HG03159 (cell line): ENCODE results near the gene IMMP2L.

ENCODE experiments used
- ATAC-seq: cut with Tn5 transposase; IDR thresholded peaks from one replicate; pipeline ENCODE4 v1.9.1; 2021; ENCODE audit warnings: mild to moderate bottlenecking, moderate library complexity; ENCODE audit not compliant: unreplicated experiment

Gene IMMP2L

DNA sequence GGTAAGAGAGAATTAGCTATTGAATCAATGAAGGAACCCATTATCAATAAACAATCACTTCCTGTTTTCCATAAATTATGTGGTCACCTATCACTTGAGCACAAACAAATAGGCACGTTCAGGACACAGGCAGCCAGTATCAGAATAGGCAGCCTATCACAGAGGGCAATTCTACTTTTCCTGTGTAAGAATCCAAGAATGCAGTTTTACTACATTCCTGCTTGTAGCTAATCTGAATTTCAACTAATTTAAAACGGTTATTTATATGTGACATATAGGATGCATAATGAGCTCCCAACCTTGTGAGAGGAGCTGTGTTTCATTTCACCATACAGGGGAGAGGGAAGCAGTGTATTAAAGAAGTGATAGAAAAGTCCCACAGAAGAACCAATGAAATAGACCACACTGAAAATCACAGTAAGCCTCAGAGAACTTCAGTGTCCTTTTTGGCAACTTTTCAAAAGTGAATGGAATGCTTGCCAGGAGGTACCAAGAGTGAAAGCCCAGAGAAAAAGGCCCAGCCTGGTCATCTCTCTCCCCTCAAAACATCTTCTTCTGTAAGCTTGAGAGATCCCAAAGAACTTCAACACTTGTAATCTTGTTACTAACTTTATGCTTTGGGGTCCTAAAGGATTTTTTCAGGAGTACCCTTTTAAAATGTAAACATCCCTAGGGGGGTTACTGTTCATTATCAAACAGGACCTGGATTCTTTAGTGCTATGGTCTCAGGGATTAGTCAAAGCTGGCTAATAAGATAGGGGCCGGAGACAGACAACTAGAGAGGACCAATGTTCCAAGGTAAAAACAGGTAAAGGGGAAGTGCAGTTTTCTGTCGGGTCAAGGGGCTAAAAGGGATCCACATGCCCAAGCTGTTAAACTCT is 1.3 kb downstream of the IMMP2L start:
- no peak for ATAC-seq

DNA sequence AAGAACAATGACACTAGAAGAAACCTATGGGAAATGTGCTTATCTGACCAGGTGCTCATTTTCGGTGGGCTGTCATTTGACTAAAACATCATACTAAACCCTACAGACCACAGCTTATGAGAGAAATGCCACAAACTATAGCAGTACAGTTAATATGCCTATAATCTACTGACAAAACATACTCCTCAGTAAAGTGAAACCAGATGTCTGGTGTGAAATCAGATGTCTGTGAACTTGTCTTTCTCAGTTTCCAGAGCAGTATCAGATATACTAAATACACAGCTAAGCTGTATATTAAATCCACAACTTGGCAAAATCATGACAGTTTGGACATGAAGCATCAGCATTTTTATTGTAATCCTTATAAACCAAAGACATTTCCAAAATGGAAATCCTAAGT is 3.3 kb downstream of the IMMP2L start:
- ATAC-seq, result peak; percentile 66

DNA sequence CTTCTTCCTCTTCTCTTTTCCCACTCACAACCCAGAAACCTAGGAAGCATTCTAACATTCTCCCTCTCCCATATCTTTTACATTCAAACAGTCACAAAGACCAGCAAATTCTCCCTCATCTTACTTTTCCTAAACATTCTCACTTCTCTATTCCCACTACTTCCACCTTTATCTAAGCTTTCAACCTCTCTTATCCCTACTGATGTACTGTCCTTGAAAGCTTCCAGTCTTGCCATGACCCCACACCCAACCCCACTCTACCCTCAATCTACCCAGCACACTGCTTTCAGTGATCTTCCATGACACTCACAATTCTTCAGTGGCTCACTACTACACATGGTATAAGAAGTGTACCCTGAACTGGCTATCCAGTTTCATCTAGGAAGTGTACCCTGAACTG is 5.3 kb downstream of the IMMP2L start:
- no peak for ATAC-seq

DNA sequence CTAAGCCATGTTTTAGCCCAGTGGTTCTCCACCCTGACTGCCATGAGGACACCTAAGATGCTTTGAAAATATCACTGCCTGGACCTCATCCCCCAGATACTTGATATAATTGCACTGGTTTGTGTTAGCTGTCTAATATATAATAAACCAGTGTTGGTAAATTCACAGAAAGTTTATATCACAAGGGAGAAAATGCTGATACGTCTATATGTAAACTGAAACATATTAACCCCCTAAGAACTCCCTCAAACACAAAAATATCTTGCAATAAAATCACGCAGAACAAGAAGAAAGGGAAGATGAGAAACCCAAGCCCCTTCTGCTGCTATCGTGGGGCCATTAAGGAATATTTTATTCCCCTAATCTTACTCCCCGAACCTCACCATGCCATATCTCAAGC is 8.2 kb downstream of the IMMP2L start:
- no peak for ATAC-seq

DNA sequence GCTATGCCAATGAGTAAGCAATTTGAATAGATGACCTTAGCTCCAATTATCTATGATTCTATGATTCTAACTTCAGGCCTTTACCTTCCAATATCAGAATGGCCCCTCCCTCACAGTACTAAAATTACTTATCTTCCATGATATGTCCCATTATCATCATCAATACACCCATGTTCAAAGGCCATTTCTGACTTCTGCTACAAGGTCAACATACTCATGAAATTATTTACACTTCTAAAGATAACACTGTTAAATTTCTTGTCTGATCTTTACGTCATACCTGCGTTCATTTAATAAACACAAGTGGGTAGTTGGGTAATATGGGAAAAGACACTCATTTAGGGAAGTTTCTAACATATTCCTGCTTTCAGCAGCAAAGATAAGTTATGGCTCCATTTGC is 21.2 kb downstream of the IMMP2L start:
- no peak for ATAC-seq

DNA sequence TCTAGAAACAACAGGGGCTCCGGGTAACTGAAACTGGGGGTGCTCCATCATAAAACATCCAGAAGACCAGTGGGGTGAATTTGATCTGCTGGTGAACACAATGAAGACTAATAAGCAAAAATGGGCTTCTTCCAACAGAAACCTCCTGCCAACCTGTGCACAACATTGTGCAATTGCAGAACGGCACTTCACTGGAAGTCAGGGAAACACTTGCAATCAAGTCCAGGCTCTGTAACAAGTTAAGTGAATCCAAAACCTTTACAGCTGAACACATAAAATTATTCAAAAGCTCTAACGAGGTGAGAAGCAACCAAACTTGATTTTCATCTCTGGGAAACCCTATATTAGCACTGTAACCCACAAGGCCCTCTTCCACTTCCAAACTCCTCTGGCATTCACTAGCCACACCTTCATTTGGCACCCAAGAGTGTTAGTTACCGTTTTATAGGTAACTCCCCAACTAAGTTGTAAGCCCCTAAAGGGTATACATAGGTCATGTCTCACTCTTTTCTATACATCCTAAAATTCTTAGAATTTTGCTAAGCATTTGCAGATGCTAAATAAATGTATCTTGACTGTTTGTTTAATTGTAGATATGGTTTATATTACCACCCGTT is 22.0 kb downstream of the IMMP2L start:
- no peak for ATAC-seq

DNA sequence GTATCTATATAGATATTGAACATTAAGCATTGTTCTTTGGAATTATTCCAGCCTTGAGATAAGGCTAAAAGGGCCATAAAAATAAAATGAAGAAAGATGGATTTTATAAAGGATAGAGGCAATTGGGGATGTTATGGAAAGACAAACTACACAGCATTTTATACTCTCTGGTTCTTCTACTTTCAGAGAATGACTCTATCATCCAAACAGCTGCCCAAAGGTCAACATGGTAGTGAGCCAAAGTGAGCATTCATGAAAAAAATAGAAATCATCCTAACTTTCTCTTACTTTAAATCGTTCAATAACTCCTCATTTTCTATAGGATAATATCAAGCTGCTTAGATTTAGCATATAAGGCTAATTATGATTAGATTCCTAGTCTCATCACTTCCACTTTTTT is 25.2 kb downstream of the IMMP2L start:
- no peak for ATAC-seq

DNA sequence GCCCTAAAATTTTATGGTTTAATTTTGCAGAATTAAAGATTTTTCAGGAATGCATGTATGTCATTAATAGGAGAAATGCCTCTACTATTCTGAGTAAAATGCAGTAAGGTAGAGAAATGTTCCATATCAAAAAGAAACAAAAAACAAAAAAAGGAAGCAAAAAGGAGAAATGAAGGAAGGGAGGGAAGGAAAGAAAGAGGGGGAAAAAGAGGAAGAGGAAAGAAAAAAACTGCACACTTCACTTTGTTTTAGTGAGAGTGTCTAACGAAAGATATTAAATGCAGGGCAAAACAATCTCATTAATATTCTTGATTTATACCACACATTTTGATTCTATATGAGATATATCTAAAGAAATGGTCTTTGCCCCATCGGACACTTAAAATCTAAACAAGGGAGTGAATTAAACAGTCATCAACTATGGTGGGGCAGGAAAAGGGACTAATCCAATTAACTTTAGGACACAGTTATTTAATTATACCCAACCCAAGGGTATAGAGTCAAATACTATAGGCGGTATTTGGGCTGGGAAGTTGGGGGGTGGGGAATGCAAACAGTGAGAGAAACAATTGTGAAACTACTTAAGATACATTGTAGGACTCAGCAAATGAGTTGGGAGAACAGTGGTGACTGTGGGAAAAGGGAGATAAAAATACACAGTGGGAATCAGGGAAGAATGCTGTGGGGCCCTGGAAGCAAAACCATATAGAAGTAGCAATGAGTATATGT is 27.0 kb downstream of the IMMP2L start:
- no peak for ATAC-seq

DNA sequence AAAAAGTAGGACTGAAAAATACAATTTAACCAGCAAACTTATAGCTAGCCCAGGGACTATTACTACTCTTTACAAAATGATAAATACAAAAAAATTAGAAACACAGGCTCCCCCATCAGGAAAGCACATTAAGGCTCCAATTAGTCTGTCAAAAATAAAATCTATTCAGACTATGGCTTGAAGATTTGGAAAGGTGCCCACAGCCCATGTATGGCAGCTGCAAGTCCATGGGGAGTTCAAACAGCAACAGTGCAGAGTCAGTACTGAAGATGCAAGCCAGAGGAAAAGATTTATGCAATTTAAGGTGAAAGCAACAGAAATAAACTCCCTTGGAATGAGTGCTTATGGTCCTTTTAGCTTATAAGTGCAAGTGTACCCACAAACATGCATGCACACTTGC is 29.7 kb downstream of the IMMP2L start:
- ATAC-seq, result no peak

DNA sequence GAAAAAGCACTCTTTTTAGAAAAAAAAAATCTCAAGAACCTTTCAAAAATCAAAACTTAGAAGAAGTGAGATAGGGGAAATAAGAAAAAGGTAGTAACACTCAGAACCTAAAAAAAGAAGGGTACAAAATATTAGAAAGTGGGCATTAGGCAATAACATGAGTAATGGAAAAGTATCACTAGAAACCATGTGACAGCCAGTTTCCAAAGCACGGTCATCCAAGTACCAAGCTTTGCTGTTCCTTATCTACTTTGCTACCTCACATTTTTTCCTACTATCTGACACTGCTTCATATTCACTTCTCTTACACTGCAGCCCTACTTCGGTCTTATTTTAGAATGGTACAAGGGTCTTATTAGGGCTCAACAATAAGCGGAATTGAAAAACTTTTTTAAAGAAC is 30.3 kb downstream of the IMMP2L start:
- no peak for ATAC-seq

DNA sequence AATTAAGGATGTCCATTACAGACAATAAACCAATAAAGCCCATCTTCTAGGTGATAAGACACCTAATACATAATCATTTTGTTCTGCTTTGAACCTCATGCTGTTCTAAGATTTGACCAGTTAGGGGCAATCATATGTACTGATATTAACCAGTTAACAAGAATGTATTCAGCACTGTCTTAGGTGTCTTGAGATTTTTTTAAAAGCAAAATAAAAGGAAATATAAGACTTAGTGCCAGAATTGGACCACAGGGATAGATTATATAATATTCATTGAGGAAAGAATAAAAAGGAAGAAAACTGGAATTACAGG is 32.0 kb downstream of the IMMP2L start:
- ATAC-seq, result no peak

DNA sequence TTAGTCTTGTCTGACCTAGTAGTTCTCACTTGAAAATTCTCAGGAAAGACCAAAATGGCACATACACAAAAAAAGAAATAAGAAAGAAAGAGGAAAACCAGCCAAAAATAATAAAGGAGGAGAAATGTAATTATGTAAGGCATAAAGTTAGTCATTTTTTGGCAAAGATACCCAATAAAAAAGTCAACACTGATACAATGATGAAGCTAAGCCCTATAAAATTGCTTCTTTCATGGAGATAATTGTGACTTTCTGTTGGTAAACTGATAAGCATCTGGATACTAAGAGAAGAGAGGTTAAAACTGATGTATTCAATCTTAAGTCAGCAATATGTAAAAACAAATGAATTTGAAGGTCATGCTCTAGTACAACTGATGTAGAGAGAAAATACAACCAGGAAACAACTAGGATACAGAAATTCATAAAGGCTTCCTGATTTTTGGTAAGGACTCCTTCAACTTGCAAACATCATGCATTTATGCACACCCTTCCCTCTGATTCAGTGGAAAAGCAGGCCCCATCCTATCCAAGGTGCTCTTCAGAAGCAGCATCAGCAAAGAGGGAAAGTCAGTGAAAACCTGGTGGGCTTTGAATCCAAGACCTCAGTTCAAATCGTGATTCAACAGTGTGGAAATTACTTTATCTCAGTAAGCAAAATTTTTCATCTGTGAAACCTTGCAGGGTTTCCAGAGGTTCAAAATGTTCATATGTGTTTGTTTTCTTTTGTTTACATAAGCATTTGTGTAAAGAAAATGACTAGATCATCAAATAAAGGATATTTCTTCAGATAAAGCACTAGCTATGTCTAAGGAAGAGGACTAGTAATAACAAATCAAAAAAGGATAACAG is 32.6 kb downstream of the IMMP2L start:
- ATAC-seq, result no peak

DNA sequence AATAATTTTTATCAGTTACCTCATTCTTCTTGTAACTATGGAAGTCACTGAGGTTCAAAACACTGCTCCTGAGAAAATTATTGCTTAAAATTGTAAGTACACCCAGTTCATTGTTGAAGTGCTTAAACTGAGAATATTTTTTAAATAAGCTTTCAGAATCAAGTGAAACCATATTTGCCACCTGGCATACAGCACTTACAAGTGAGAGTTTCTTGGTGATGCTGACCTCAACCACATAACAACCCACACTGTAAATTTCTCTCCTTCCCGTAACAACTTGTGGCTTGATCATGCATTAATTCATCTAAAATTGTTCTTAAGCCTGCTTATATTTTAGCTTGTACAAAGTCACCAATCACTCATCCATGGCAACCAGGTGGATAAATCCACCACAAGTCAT is 34.0 kb downstream of the IMMP2L start:
- peak; percentile 68 for ATAC-seq

DNA sequence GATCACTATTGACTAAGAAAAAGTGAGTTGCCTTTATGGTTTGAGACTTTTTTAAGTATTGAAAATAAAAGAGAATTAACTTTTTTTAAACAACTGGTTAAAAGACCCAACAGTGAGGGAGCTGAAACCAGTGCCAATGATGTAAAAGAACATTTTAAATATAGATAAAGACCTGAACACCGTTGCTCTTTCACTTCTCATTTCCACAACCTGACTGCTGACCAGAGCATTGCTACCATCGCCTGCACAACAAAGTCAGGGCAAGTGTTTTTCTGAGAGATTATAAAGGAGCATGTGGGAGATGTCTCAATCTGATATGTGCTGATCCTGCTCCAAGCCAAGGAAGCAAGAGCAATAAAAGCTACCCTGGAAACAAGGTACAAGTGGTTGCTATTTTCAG is 34.7 kb downstream of the IMMP2L start:
- peak; percentile 91 for ATAC-seq

DNA sequence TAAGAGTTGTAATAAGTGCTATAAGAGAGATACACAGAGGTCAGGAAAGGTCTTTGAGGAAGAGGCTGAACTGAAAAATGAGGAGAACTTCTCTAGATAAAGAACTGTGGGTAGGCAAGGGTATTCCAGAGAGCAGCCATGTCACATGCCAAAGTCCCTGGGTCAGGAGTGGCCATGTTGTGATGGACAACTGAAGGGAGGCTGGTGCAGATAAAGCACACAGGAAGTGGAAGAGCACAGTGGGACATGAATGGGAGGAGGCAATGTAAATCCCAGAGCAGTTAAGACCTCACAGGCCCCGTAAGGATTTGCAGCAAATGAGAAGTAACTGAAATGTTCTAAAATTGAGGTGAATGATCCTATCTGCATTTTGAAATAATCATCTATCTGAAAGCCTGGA is 37.2 kb downstream of the IMMP2L start:
- ATAC-seq, result no peak

DNA sequence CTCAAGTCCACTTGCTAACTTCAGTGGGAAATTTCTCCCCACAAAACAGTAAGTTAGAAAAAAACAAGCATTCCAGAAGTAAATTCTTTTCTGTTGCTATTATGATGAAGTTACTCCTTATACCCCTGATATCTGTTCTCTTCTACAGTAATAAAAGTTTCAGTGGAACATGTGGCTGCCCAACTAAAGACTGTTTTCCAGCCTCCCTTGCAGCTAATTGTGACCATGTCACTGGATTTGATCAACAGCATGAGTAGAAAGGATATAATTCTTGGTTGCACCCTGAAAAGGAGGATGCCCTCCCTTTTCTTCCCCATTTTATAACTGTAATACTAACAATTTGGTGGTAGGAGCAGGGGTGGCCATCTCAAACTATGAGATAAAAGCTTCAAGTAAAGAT is 40.6 kb downstream of the IMMP2L start:
- ATAC-seq, result no peak

DNA sequence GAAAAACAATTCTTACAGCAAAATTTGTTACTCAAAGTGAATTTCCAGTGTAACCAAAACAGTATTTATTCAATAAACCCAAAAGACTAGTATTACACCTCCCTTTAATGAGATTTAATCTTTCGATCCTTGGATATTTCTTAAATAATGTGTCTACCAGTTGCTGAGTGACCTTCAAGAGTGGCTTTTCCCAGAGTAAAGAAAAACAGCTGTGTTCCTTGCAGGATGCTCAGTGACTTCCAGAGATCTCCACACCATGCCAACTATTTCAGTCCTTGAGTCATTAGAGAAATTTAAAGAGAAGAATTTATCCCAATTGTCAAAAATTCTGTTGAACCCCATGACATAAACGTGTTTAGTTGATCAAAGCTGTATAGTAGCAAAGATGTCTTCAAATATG is 44.0 kb downstream of the IMMP2L start:
- ATAC-seq, result no peak

DNA sequence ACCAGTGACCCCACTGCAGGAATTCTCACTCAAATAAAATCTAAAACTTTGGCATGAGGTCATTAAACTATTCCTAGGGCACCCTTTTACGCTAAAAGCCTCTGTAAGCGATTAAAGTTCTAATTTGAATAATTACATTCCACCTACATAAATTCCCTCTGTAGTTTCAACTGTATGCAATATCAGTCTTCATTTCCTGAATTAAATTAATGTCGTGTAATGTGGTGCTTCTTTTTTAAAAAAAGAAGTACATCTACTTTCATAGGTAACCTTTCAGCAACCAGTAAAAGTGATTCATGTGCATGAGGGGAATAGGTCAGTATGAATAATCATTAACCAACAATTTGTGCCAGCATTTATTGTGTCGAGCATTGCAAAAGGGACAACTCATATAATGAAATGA is 44.7 kb downstream of the IMMP2L start:
- no peak for ATAC-seq

DNA sequence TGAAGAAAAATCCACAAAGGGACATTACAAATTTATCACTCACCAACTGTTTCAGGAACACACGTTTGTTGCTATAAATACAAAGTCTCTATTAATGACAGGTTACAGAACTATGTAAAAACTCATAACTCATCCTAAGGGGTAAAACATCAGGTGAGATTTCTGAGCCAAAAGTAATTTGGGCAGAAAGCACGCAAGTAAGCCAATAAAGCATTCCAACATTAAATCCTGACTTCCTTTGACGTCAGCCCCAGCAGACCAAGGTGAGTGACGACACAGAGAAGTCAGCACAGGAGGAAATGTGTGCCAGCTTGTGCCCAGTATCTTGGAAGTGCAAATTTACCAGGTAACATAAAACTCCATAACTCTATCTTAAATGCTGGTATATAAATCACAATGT is 45.7 kb downstream of the IMMP2L start:
- ATAC-seq, result no peak

DNA sequence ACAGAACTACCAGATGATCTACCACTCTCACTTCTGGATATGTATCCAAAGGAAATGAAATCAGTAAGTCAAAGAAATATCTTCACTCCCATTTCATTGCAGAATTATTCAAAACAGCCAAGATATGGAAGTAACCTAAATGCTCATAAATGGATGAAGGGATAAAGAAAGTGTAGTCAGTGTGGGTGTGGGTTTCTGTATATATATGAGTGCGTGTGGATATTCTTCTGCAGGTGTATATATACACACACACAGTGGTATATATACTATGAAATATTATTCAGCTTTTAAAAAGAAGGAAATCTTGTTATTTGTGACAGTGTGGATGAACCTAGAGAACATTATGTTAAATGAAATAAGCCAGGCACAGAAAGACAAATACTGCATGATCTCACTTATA is 48.7 kb downstream of the IMMP2L start:
- no peak for ATAC-seq

DNA sequence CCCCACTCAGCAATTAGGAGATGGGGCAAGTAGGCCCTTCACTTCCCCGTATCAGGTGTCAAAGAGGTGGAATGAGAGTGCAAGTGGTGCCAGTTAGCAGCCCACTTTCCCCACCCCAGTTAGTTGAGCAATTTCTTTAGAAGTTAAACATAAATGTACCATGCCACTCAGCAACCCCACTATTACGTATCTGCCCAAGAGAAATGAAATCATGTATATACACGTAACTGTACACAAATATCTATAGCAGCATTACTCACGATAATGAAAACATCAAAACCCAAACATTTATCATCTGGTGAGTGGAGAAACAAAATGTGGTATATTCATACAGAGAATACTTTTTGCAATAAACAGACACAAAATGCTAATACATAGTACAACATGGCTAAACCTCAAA is 50.4 kb downstream of the IMMP2L start:
- no peak for ATAC-seq
